Measurements from ENCODE around the gene ACTN1. TPM values are rescaled to one million over a fixed set of nuclear protein-coding genes. Genes with fewer than 3 reads are reported as not detected.

The ACTN1 gene
- total RNA-seq, 2 experiments from 2014 or later = 79.7 to 80.6 TPM

- CTCF ChIA-PET = interaction anchor here (1.0 to 3.4 kb wide), 4 partner anchors 11 to 180 kb away, joined by 3 to 28 read pairs (median 6); no protein-coding TSS in a partner anchor
- H3K4me1 Mint-ChIP-seq (ENCODE audit: low read depth) = peaks cover 67% of the 10 kb centered on the region
- H3K4me3 Mint-ChIP-seq = peak overlapping the region; percentile 52
- H3K27ac Mint-ChIP-seq = peak overlapping the region; percentile 85
- peak; percentile 56 for DNase-seq
- H3K9me3 Mint-ChIP-seq = peaks cover 19% of the 10 kb centered on the region
- no peaks in the 10 kb centered on the region for H3K27me3 Mint-ChIP-seq (ENCODE audit: low read depth)
- intact Hi-C loops (cut with micrococcal nuclease) = loop anchor here (1.0 kb wide), 1 partner anchor 9 kb away; no protein-coding TSS in a partner anchor
- peaks cover 24% of the 10 kb centered on the region for H3K36me3 Mint-ChIP-seq (ENCODE audit: low read depth)
These were observed 51.0 kb downstream of the ACTN1 start for GRCh38 chr14:68927956-68928675.

GRCh38 chr14:68927089-68927488 lies 52.0 kb downstream of the ACTN1 start:
- H3K4me1 Mint-ChIP-seq (ENCODE audit: low read depth) = peaks cover 65% of the 10 kb centered on the region
- CTCF ChIA-PET = interaction anchor here (1.1 to 3.4 kb wide), 8 partner anchors 12 to 181 kb away, joined by 3 to 28 read pairs (median 4); no protein-coding TSS in a partner anchor
- peaks cover 27% of the 10 kb centered on the region for H3K36me3 Mint-ChIP-seq (ENCODE audit: low read depth)
- H3K9me3 Mint-ChIP-seq = peaks cover 19% of the 10 kb centered on the region
- no peaks in the 10 kb centered on the region for H3K27me3 Mint-ChIP-seq (ENCODE audit: low read depth)
- DNase-seq = no peak
- H3K27ac Mint-ChIP-seq = no peak overlapping the region
- H3K4me3 Mint-ChIP-seq = no peak overlapping the region
- intact Hi-C loops (cut with micrococcal nuclease) = no loop called here

- Mint-ChIP-seq H3K27me3 (ENCODE audit: low read depth) (no peaks in the 10 kb centered on the region), H3K27ac (no peak overlapping the region), H3K9me3 (peaks cover 19% of the 10 kb centered on the region), H3K36me3 (ENCODE audit: low read depth) (peaks cover 27% of the 10 kb centered on the region), H3K4me1 (ENCODE audit: low read depth) (peaks cover 59% of the 10 kb centered on the region), H3K4me3 (no peak overlapping the region)
- intact Hi-C loops (cut with micrococcal nuclease) = no loop called here
- CTCF ChIA-PET = interaction anchor here (0.8 to 3.4 kb wide), 11 partner anchors 11 to 989 kb away, joined by 3 to 28 read pairs (median 3); no protein-coding TSS in a partner anchor
- peak; percentile 49 for DNase-seq
These were observed 52.9 kb downstream of the ACTN1 start for GRCh38 chr14:68926236-68926635.

- Mint-ChIP-seq H3K4me3 (no peak overlapping the region), H3K9me3 (peaks cover 19% of the 10 kb centered on the region), H3K36me3 (ENCODE audit: low read depth) (peaks cover 29% of the 10 kb centered on the region), H3K27me3 (ENCODE audit: low read depth) (no peaks in the 10 kb centered on the region), H3K4me1 (ENCODE audit: low read depth) (peaks cover 55% of the 10 kb centered on the region), H3K27ac (no peak overlapping the region)
- DNase-seq = no peak
- intact Hi-C loops (cut with micrococcal nuclease) = no loop called here
- CTCF ChIA-PET = interaction anchor here (1.2 to 3.4 kb wide), 7 partner anchors 10 to 131 kb away, joined by 4 to 28 read pairs (median 6); no protein-coding TSS in a partner anchor
These were observed 53.7 kb downstream of the ACTN1 start for GRCh38 chr14:68925373-68925772.

- H3K36me3 Mint-ChIP-seq (ENCODE audit: low read depth) = peaks cover 31% of the 10 kb centered on the region
- peaks cover 53% of the 10 kb centered on the region for H3K4me1 Mint-ChIP-seq (ENCODE audit: low read depth)
- CTCF ChIA-PET = interaction anchor here (0.9 to 2.4 kb wide), 8 partner anchors 9 to 166 kb away, joined by 3 to 11 read pairs (median 4); no protein-coding TSS in a partner anchor
- peak; percentile 48 for DNase-seq
- no peaks in the 10 kb centered on the region for H3K27me3 Mint-ChIP-seq (ENCODE audit: low read depth)
- peaks cover 19% of the 10 kb centered on the region for H3K9me3 Mint-ChIP-seq
- H3K4me3 Mint-ChIP-seq = no peak overlapping the region
- intact Hi-C loops (cut with micrococcal nuclease) = no loop called here
- peak overlapping the region; percentile 82 for H3K27ac Mint-ChIP-seq
These were observed 54.6 kb downstream of the ACTN1 start for GRCh38 chr14:68924186-68925158.

- Mint-ChIP-seq H3K27ac (peak overlapping the region; percentile 22), H3K27me3 (ENCODE audit: low read depth) (no peaks in the 10 kb centered on the region), H3K4me3 (no peak overlapping the region), H3K4me1 (ENCODE audit: low read depth) (peaks cover 52% of the 10 kb centered on the region), H3K9me3 (peaks cover 19% of the 10 kb centered on the region), H3K36me3 (ENCODE audit: low read depth) (peaks cover 43% of the 10 kb centered on the region)
- DNase-seq = no peak
- intact Hi-C loops (cut with micrococcal nuclease) = no loop called here
- CTCF ChIA-PET = interaction anchor here (0.6 to 1.8 kb wide), 3 partner anchors 12 to 126 kb away, joined by 3 to 12 read pairs (median 5); no protein-coding TSS in a partner anchor
These were observed 56.2 kb downstream of the ACTN1 start for GRCh38 chr14:68922886-68923285.

GRCh38 chr14:68922201-68922621 lies 56.9 kb downstream of the ACTN1 start:
- intact Hi-C loops (cut with micrococcal nuclease) = no loop called here
- no peak overlapping the region for H3K27ac Mint-ChIP-seq
- H3K4me1 Mint-ChIP-seq (ENCODE audit: low read depth) = peaks cover 50% of the 10 kb centered on the region
- peaks cover 45% of the 10 kb centered on the region for H3K36me3 Mint-ChIP-seq (ENCODE audit: low read depth)
- H3K9me3 Mint-ChIP-seq = peaks cover 18% of the 10 kb centered on the region
- no peak overlapping the region for H3K4me3 Mint-ChIP-seq
- no peak for DNase-seq
- no peaks in the 10 kb centered on the region for H3K27me3 Mint-ChIP-seq (ENCODE audit: low read depth)
- CTCF ChIA-PET = interaction anchor here (0.9 to 1.8 kb wide), 3 partner anchors 11 to 17 kb away, joined by 3 to 12 read pairs (median 3); no protein-coding TSS in a partner anchor

GRCh38 chr14:68921666-68922065 lies 57.4 kb downstream of the ACTN1 start:
- peaks cover 49% of the 10 kb centered on the region for H3K4me1 Mint-ChIP-seq (ENCODE audit: low read depth)
- H3K9me3 Mint-ChIP-seq = peaks cover 12% of the 10 kb centered on the region
- intact Hi-C loops (cut with micrococcal nuclease) = no loop called here
- peaks cover 45% of the 10 kb centered on the region for H3K36me3 Mint-ChIP-seq (ENCODE audit: low read depth)
- no peak overlapping the region for H3K4me3 Mint-ChIP-seq
- no peak overlapping the region for H3K27ac Mint-ChIP-seq
- no peaks in the 10 kb centered on the region for H3K27me3 Mint-ChIP-seq (ENCODE audit: low read depth)
- DNase-seq = no peak
- CTCF ChIA-PET = interaction anchor here (0.9 to 1.8 kb wide), 2 partner anchors 11 kb away, joined by 3 to 12 read pairs; no protein-coding TSS in a partner anchor

GRCh38 chr14:68921049-68921448 lies 58.1 kb downstream of the ACTN1 start:
- Mint-ChIP-seq H3K36me3 (ENCODE audit: low read depth) (peaks cover 41% of the 10 kb centered on the region), H3K4me1 (ENCODE audit: low read depth) (peaks cover 49% of the 10 kb centered on the region), H3K9me3 (peaks cover 6% of the 10 kb centered on the region), H3K27ac (peak overlapping the region; percentile 38), H3K27me3 (ENCODE audit: low read depth) (no peaks in the 10 kb centered on the region), H3K4me3 (no peak overlapping the region)
- intact Hi-C loops (cut with micrococcal nuclease) = no loop called here
- CTCF ChIA-PET = interaction anchor here (1.8 kb wide), 1 partner anchor 10 kb away, joined by 12 read pairs; no protein-coding TSS in a partner anchor
- DNase-seq = no peak

GRCh38 chr14:68919129-68919927 lies 59.8 kb downstream of the ACTN1 start:
- Mint-ChIP-seq H3K27ac (peak overlapping the region; percentile 62), H3K27me3 (ENCODE audit: low read depth) (no peaks in the 10 kb centered on the region), H3K4me3 (no peak overlapping the region), H3K4me1 (ENCODE audit: low read depth) (peaks cover 43% of the 10 kb centered on the region), H3K9me3 (no peaks in the 10 kb centered on the region), H3K36me3 (ENCODE audit: low read depth) (peaks cover 28% of the 10 kb centered on the region)
- intact Hi-C loops (cut with micrococcal nuclease) = no loop called here
- CTCF ChIA-PET = interaction anchor here (1.6 kb wide), 1 partner anchor 8 kb away, joined by 7 read pairs; no protein-coding TSS in a partner anchor
- no peak for DNase-seq

- no peak overlapping the region for H3K4me3 Mint-ChIP-seq
- no peak for DNase-seq
- intact Hi-C loops (cut with micrococcal nuclease) = no loop called here
- H3K36me3 Mint-ChIP-seq (ENCODE audit: low read depth) = peaks cover 28% of the 10 kb centered on the region
- peak overlapping the region; percentile 62 for H3K27ac Mint-ChIP-seq
- no peaks in the 10 kb centered on the region for H3K27me3 Mint-ChIP-seq (ENCODE audit: low read depth)
- CTCF ChIA-PET = interaction anchor here (0.9 kb wide), 1 partner anchor 172 kb away, joined by 4 read pairs; no protein-coding TSS in a partner anchor
- no peaks in the 10 kb centered on the region for H3K9me3 Mint-ChIP-seq
- H3K4me1 Mint-ChIP-seq (ENCODE audit: low read depth) = peaks cover 42% of the 10 kb centered on the region
These were observed 60.5 kb downstream of the ACTN1 start for GRCh38 chr14:68918612-68919011.
